ENCODE results near the gene NCR2.

The NCR2 gene

DNA sequence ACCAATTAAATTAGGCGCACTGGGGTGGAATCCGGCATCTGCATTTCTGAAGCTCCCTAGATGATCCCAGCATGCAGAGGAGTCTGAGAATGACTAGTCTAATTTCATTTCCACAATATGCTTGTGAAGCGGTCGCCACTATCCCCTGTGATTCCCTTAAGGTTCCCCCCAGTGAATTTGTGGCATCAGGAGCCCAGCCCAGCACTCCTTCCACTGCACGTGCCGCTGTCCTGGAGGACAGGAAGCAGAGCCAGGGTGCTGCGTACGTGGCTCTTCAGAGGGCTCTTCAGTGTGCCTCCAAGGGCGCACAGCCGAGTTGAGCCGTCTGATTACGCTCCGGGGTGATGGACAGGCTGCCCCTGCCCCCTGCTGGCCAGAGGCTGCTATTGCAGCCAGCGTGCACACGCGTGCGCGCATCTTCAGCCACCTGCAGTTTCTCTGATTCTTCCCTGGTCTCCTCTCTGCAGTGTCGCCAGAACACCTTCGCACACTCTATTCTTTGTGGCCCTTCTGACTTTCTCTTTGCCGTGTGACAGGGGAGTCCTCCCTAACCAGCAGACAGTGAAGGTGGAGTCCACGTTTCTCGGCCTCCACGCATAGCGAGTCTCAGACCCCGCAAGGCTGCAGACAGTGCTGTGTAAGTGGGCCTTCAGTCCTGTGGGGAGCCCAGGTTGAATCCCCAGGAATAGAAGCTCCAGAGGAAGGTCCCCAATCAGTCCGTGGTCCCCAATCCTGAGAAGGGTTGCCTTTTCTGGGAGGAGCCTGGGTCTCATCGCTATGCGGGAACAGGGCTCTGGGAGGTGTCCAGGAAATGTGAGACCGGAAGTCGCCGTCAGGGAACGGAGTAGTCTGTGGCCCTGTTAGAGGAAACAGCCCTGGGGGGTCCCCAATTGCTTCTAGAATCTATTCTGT, 16.5 kb upstream of the NCR2 start:
- Histone ChIP-seq H3K4me3 (ENCODE audit: insufficient read length, low read depth) (no peak overlapping the region), H3K36me3 (ENCODE audit: insufficient read depth, insufficient read length, low read length) (no peaks in the 10 kb centered on the region), H3K9ac (ENCODE audit: insufficient read length, low read depth) (peak overlapping the region; percentile 54), H3K4me1 (ENCODE audit: insufficient read depth, insufficient read length) (no peaks in the 10 kb centered on the region), H3K9me3 (ENCODE audit: insufficient read depth, low read length) (no peaks in the 10 kb centered on the region), H3K27me3 (ENCODE audit: insufficient read depth, insufficient read length) (no peaks in the 10 kb centered on the region)
- peak; percentile 75 for DNase-seq (ENCODE audit: low read depth, low spot score)
- TF ChIP-seq ZNF274 (IDR thresholded peaks at IDR 0.05; ENCODE audit: low read depth, low read length) (no peak), YY1 (IDR thresholded peaks at IDR 0.05; ENCODE audit: insufficient read depth, insufficient read length) (no peak), SUZ12 (IDR thresholded peaks at IDR 0.05; ENCODE audit: extremely low read depth, insufficient read depth, insufficient read length) (no peak)

DNA sequence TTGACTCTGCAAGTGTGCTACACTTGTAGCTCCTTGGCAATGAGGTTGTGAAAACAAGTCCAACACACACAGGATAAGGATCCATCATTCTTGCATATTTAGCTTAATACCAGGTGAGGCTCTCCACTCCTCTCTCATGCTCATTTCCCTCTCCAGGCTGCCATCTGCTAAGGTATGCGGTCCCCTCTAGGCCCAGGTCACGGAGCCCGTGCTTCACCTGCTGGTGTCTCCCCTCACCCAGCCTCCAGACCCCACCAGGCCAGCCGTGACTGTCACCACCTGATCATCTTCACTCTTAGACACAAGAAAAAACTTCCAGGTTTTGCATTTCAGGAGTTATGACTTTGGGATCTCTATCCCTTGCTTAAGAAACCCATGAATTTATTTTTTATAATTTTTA, 14.2 kb upstream of the NCR2 start:
- no peaks in the 10 kb centered on the region for H3K36me3 ChIP-seq (ENCODE audit: insufficient read depth, insufficient read length, low read length)
- no peaks in the 10 kb centered on the region for H3K4me1 ChIP-seq (ENCODE audit: insufficient read depth, insufficient read length)
- no peak overlapping the region for H3K9ac ChIP-seq (ENCODE audit: insufficient read length, low read depth)
- no peaks in the 10 kb centered on the region for H3K9me3 ChIP-seq (ENCODE audit: insufficient read depth, low read length)
- TF ChIP-seq SUZ12 (IDR thresholded peaks at IDR 0.05; ENCODE audit: extremely low read depth, insufficient read depth, insufficient read length) (no peak), ZNF274 (IDR thresholded peaks at IDR 0.05; ENCODE audit: low read depth, low read length) (no peak), YY1 (IDR thresholded peaks at IDR 0.05; ENCODE audit: insufficient read depth, insufficient read length) (no peak)
- H3K4me3 ChIP-seq (ENCODE audit: insufficient read length, low read depth): no peak overlapping the region
- DNase-seq (ENCODE audit: low read depth, low spot score): no peak
- no peaks in the 10 kb centered on the region for H3K27me3 ChIP-seq (ENCODE audit: insufficient read depth, insufficient read length)

- no peaks in the 10 kb centered on the region for H3K9me3 ChIP-seq (ENCODE audit: insufficient read depth, low read length)
- H3K4me1 ChIP-seq (ENCODE audit: insufficient read depth, insufficient read length): no peaks in the 10 kb centered on the region
- no peak for DNase-seq (ENCODE audit: low read depth, low spot score)
- H3K27me3 ChIP-seq (ENCODE audit: insufficient read depth, insufficient read length): no peaks in the 10 kb centered on the region
- no peak for TF ChIP-seq ZNF274 (IDR thresholded peaks at IDR 0.05; ENCODE audit: low read depth, low read length)
- TF ChIP-seq YY1 (IDR thresholded peaks at IDR 0.05; ENCODE audit: insufficient read depth, insufficient read length): no peak
- no peaks in the 10 kb centered on the region for H3K36me3 ChIP-seq (ENCODE audit: insufficient read depth, insufficient read length, low read length)
- H3K9ac ChIP-seq (ENCODE audit: insufficient read length, low read depth): no peak overlapping the region
- no peak overlapping the region for H3K4me3 ChIP-seq (ENCODE audit: insufficient read length, low read depth)
Measured at GRCh38 chr6:41325446-41326066, 9.9 kb upstream of the NCR2 start.

- Histone ChIP-seq H3K9ac (ENCODE audit: insufficient read length, low read depth) (no peak overlapping the region), H3K4me3 (ENCODE audit: insufficient read length, low read depth) (no peak overlapping the region), H3K27me3 (ENCODE audit: insufficient read depth, insufficient read length) (no peaks in the 10 kb centered on the region), H3K4me1 (ENCODE audit: insufficient read depth, insufficient read length) (no peaks in the 10 kb centered on the region), H3K9me3 (ENCODE audit: insufficient read depth, low read length) (no peaks in the 10 kb centered on the region), H3K36me3 (ENCODE audit: insufficient read depth, insufficient read length, low read length) (no peaks in the 10 kb centered on the region)
- DNase-seq (ENCODE audit: low read depth, low spot score): no peak
- no peak for TF ChIP-seq YY1 (IDR thresholded peaks at IDR 0.05; ENCODE audit: insufficient read depth, insufficient read length)
- TF ChIP-seq SUZ12 (IDR thresholded peaks at IDR 0.05; ENCODE audit: extremely low read depth, insufficient read depth, insufficient read length): no peak
- TF ChIP-seq ZNF274 (IDR thresholded peaks at IDR 0.05; ENCODE audit: low read depth, low read length): no peak
Measured at GRCh38 chr6:41326092-41326491, 9.3 kb upstream of the NCR2 start.

GRCh38 chr6:41327177-41327576, 8.2 kb upstream of the NCR2 start:
- Histone ChIP-seq H3K4me1 (ENCODE audit: insufficient read depth, insufficient read length) (peaks cover under 1% of the 10 kb centered on the region), H3K36me3 (ENCODE audit: insufficient read depth, insufficient read length, low read length) (no peaks in the 10 kb centered on the region), H3K27me3 (ENCODE audit: insufficient read depth, insufficient read length) (no peaks in the 10 kb centered on the region), H3K9ac (ENCODE audit: insufficient read length, low read depth) (no peak overlapping the region), H3K4me3 (ENCODE audit: insufficient read length, low read depth) (no peak overlapping the region), H3K9me3 (ENCODE audit: insufficient read depth, low read length) (no peaks in the 10 kb centered on the region)
- TF ChIP-seq YY1 (IDR thresholded peaks at IDR 0.05; ENCODE audit: insufficient read depth, insufficient read length) (no peak), SUZ12 (IDR thresholded peaks at IDR 0.05; ENCODE audit: extremely low read depth, insufficient read depth, insufficient read length) (no peak), ZNF274 (IDR thresholded peaks at IDR 0.05; ENCODE audit: low read depth, low read length) (no peak)
- DNase-seq (ENCODE audit: low read depth, low spot score): no peak

DNA sequence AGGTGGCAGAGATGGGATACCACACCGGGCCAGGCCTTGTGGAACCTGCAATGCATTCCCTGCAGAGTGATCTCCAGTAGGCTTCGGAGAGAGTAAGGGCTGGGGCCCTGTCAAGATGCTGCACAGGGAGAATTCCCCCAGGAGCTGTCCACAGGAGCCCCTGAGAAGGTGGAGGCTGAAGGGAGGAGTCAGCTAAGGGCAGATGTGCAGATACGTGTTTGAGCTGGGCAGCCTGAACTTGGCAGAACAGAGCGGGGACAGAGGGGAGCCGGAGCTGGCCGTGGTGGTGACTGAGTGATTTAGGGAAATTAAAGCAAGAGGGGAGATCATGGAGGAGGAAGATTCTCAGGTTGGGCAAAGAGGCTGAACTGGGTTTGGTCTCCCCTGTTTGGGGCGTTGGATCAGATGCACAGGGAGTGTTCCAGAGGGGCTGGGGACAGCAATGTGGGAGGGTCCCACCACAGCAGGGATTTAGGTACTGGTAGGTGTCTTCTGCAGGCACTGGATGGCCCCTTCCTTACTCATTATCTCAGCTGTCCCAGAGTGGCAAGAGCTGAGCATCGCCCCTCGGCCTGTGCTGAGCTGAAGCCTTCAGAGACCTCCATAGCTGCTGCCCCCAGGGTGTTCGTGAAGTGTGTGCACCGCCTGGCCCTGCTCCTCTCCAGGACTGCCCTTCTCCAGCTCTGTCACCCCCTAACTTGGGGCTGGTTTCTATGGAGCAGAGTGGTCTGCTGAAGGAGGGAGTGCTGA, 3.8 kb upstream of the NCR2 start:
- Histone ChIP-seq H3K9ac (ENCODE audit: insufficient read length, low read depth) (no peak overlapping the region), H3K4me1 (ENCODE audit: insufficient read depth, insufficient read length) (peaks cover 6% of the 10 kb centered on the region), H3K27me3 (ENCODE audit: insufficient read depth, insufficient read length) (no peaks in the 10 kb centered on the region), H3K4me3 (ENCODE audit: insufficient read length, low read depth) (no peak overlapping the region), H3K36me3 (ENCODE audit: insufficient read depth, insufficient read length, low read length) (no peaks in the 10 kb centered on the region), H3K9me3 (ENCODE audit: insufficient read depth, low read length) (no peaks in the 10 kb centered on the region)
- TF ChIP-seq YY1 (IDR thresholded peaks at IDR 0.05; ENCODE audit: insufficient read depth, insufficient read length) (no peak), ZNF274 (IDR thresholded peaks at IDR 0.05; ENCODE audit: low read depth, low read length) (no peak), SUZ12 (IDR thresholded peaks at IDR 0.05; ENCODE audit: extremely low read depth, insufficient read depth, insufficient read length) (no peak)
- DNase-seq (ENCODE audit: low read depth, low spot score): no peak

GRCh38 chr6:41332241-41332640, 3.2 kb upstream of the NCR2 start:
- no peak for DNase-seq (ENCODE audit: low read depth, low spot score)
- peaks cover 6% of the 10 kb centered on the region for H3K4me1 ChIP-seq (ENCODE audit: insufficient read depth, insufficient read length)
- H3K9ac ChIP-seq (ENCODE audit: insufficient read length, low read depth): no peak overlapping the region
- H3K27me3 ChIP-seq (ENCODE audit: insufficient read depth, insufficient read length): no peaks in the 10 kb centered on the region
- TF ChIP-seq SUZ12 (IDR thresholded peaks at IDR 0.05; ENCODE audit: extremely low read depth, insufficient read depth, insufficient read length) (no peak), ZNF274 (IDR thresholded peaks at IDR 0.05; ENCODE audit: low read depth, low read length) (no peak), YY1 (IDR thresholded peaks at IDR 0.05; ENCODE audit: insufficient read depth, insufficient read length) (no peak)
- H3K9me3 ChIP-seq (ENCODE audit: insufficient read depth, low read length): no peaks in the 10 kb centered on the region
- no peaks in the 10 kb centered on the region for H3K36me3 ChIP-seq (ENCODE audit: insufficient read depth, insufficient read length, low read length)
- H3K4me3 ChIP-seq (ENCODE audit: insufficient read length, low read depth): no peak overlapping the region

Data from NT2/D1 (cell line).